Bronchial epithelial cell (primary cell): Measurements from ENCODE around the gene PATE2. TPM values are rescaled to one million over a fixed set of nuclear protein-coding genes. Genes with fewer than 3 reads are reported as not detected.

ENCODE experiments used
- DNase-seq: peaks from one replicate; pipeline ENCODE4 v3.0.0-alpha.2; 2010; ENCODE audit warnings: low read depth
- FAIRE-seq: peaks from 2 replicates; lab custom pipeline; 2011; peaks lifted over from hg19 to GRCh38; lab: Jason Lieb, UNC
- H3K27me3 ChIP-seq: 2 replicates; pipeline ENCODE4 v1.5.1; 2011; ENCODE audit warnings: low read length; ENCODE audit not compliant: control insufficient read depth, insufficient read depth
- H3K36me3 ChIP-seq: 2 replicates; pipeline ENCODE4 v1.5.1; 2011; ENCODE audit warnings: low read length; ENCODE audit not compliant: control insufficient read depth, insufficient read depth
- H3K4me3 ChIP-seq: 2 replicates; pipeline ENCODE4 v1.5.1; 2011; ENCODE audit warnings: mild to moderate bottlenecking, low read depth, low read length, control low read depth
- total RNA-seq: library from RNA; depleted of rRNA; stranded (reverse); fragments of >200 nt; gene quantifications from 2 replicates; pipeline ENCODE4 v1.2.1, GENCODE V29; 2014
- TF ChIP-seq, protein P1 (sequence below): IDR thresholded peaks from 2 replicates; pipeline ENCODE4 v1.5.1; 2011; ENCODE audit warnings: mild to moderate bottlenecking, moderate library complexity, low read length, control low read depth, inconsistent platforms; ENCODE audit not compliant: insufficient read depth, severe bottlenecking

Gene PATE2
- total RNA-seq, 1 donor from 2014 or later = not detected

DNA sequence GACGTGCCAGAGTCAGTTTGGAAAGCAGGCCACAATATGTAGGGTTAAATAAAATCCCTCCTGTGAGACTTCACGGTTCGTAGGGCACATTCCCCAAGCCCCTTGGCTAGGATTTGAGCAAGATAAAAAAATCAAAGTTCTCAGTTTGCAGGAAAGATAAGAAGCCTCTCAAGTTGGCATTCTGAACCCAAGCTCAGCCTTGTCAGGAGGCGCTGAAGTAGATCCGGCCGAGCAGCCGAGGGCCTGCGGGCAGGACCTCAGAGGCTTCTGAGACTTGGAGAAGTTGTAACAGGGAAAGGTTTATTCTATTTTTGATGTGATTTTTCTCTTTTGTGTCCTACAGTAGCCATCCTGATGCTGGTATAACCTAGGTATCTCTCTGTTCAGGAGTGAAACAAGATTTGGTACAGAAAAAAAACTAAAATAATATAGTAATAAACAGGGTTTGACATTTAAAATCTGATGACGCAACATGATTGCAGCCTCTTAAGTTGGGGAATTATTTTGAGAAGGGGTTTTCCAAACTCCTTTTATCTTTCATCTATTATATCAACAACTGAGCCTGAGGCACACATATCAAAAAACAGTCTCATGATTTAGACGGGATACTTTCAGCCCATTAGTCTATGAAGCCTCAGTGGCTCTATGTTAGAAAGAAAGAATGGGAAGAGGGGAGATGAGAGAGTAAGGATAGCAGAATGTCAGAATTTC lies 10.1 kb downstream of the PATE2 start:
- H3K36me3 ChIP-seq = no peaks in the 10 kb centered on the region
- TF ChIP-seq, protein P1, sequence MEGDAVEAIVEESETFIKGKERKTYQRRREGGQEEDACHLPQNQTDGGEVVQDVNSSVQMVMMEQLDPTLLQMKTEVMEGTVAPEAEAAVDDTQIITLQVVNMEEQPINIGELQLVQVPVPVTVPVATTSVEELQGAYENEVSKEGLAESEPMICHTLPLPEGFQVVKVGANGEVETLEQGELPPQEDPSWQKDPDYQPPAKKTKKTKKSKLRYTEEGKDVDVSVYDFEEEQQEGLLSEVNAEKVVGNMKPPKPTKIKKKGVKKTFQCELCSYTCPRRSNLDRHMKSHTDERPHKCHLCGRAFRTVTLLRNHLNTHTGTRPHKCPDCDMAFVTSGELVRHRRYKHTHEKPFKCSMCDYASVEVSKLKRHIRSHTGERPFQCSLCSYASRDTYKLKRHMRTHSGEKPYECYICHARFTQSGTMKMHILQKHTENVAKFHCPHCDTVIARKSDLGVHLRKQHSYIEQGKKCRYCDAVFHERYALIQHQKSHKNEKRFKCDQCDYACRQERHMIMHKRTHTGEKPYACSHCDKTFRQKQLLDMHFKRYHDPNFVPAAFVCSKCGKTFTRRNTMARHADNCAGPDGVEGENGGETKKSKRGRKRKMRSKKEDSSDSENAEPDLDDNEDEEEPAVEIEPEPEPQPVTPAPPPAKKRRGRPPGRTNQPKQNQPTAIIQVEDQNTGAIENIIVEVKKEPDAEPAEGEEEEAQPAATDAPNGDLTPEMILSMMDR = no peak
- H3K27me3 ChIP-seq = no peaks in the 10 kb centered on the region
- H3K4me3 ChIP-seq = no peak overlapping the region
- no peak for DNase-seq
- FAIRE-seq = no peak

DNA sequence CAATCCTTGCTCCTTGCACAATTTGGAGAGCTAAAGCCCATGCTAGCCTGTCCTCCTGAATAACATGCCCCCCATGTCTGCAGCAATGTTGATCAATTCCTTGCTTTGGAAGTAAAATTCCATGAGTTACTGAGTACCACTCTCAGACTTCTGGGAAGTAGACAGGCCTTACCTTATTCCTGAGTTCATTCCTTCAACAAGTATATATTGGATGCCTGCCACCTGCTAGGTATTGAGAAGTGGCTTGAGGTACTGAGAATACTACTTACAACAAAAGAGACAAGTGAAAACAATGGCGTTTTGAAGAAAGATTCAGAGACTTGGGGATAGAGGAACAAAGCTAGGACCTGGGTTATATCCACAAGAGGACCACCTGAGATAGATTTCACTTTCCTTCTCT lies 12.4 kb downstream of the PATE2 start:
- no peaks in the 10 kb centered on the region for H3K36me3 ChIP-seq
- H3K27me3 ChIP-seq = no peaks in the 10 kb centered on the region
- H3K4me3 ChIP-seq = no peak overlapping the region
- TF ChIP-seq, protein P1 = no peak
- no peak for DNase-seq
- FAIRE-seq = no peak

DNA sequence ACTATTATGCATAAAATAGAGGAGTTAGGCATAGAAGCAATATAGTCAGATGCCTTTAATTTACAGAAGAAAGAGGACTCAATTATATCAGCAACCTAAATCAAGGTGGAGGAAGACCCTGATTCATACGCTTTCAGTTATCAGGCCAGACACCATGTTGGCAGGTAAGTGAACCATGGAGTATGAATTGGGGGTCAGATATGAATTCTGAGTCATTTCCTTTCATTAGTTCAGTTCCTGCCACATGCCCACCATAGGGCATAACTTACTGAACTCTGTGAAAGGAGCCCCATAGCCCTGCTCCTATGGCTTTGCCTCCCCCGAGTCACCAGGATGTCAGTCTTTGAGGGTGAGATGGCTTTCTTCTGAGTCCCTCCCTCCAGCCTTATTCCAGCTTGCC lies 15.1 kb downstream of the PATE2 start:
- Histone ChIP-seq H3K4me3 (no peak overlapping the region), H3K27me3 (no peaks in the 10 kb centered on the region), H3K36me3 (no peaks in the 10 kb centered on the region)
- no peak for FAIRE-seq
- TF ChIP-seq, protein P1 = no peak
- DNase-seq = no peak

DNA sequence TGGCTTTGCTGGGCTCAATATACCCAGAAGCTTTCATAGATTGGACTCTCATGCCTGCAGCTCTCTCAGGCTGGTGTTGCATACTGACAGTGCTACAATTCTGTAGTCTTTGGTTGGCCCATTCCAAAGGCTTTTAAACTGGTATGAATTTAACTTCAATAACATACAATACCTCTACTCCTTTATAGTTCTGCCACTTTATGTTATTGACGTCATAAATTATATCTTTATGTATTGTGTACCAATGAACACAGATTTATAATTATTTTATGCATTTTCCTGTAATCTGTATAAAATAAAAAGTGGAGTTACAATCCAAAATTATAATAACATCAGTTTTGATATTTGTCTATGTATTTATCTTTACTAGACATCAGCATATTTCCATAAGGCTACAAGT lies 16.2 kb downstream of the PATE2 start:
- FAIRE-seq = no peak
- no peak overlapping the region for H3K4me3 ChIP-seq
- DNase-seq = no peak
- H3K36me3 ChIP-seq = no peaks in the 10 kb centered on the region
- H3K27me3 ChIP-seq = no peaks in the 10 kb centered on the region
- TF ChIP-seq, protein P1 = no peak

DNA sequence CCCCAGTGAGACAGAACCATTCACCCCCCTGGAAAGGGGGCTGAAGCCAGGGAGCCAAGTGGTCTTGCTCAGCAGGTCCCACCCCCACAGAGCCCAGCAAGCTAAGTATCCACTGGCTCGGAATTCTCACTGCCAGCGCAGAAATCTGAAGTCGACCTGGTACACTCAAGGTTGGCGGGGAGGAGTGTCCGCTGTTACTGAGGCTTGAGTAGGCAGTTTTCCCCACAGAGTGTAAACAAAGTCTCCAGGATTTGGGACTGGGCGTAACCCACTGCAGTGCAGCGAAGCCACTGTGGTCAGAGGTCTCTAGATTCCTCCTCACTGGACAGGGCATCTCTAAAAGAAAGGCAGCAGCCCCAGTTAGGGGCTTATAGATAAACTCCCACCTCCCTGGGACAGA lies 22.6 kb downstream of the PATE2 start:
- Histone ChIP-seq H3K36me3 (no peaks in the 10 kb centered on the region), H3K27me3 (no peaks in the 10 kb centered on the region), H3K4me3 (no peak overlapping the region)
- TF ChIP-seq, protein P1 = no peak
- FAIRE-seq (no peak), DNase-seq (no peak)

DNA sequence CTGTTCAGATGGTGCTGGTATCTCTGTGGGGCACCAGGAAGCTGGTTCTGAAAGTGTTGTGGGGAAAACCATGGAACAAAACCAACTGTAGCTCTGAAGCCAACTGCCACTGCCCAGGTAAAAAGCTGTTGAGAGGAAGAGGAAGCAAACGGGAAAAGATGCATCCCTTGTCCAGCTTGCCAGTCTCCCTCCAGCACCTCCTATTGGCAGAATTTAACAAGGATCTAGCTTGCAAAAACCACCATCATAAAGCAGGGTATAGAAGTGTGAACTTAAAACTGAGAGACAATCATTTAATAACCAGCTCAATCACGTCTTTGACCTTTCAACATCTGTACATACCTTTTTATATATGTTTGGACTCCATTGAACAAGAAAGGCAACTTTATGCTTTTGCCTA lies 28.0 kb downstream of the PATE2 start:
- DNase-seq = no peak
- TF ChIP-seq, protein P1 = no peak
- no peak for FAIRE-seq

More for the DNA sequence above, 28.0 kb downstream of the PATE2 start:
- no peaks in the 10 kb centered on the region for H3K27me3 ChIP-seq
- no peaks in the 10 kb centered on the region for H3K36me3 ChIP-seq
- H3K4me3 ChIP-seq = no peak overlapping the region
